Skin of body (tissue), 2 donors: ENCODE measurements around the gene WWOX. TPM values are rescaled to one million over a fixed set of nuclear protein-coding genes. Genes with fewer than 3 reads are reported as not detected.
"Not testable (repeated sequence)": the region's sequence is repeated elsewhere in the genome, so short reads cannot be mapped to it uniquely, and the experiment has no call there.

Source experiments
- DNase-seq: peaks from one replicate; lab custom pipeline; 2025; lab: John Stamatoyannopoulos, UW
- total RNA-seq: library from RNA; depleted of rRNA; stranded (reverse); fragments of >200 nt; gene quantifications from one replicate; pipeline ENCODE4 v1.2.3, GENCODE V29; 2014

The WWOX gene
- 30.5 TPM for total RNA-seq

GRCh38 chr16:78099271-78100111 lies at the start of gene WWOX:
Gene WWOX (plus strand): TSS chr16:78099654.
- peak; percentile 99 for DNase-seq

- DNase-seq = no peak
Observed at GRCh38 chr16:78050734-78051400, 48.6 kb upstream of the WWOX start.

GRCh38 chr16:78057803-78058564 lies 41.5 kb upstream of the WWOX start:
- DNase-seq = no peak

- not testable (repeated sequence) for DNase-seq
Observed at GRCh38 chr16:78059806-78060205, 39.6 kb upstream of the WWOX start.

- no peak for DNase-seq
Observed at GRCh38 chr16:78060295-78060694, 39.2 kb upstream of the WWOX start.

GRCh38 chr16:78060809-78061208 lies 38.6 kb upstream of the WWOX start:
- DNase-seq = no peak

- no peak for DNase-seq
Observed at GRCh38 chr16:78065319-78065718, 34.1 kb upstream of the WWOX start.

- DNase-seq = no peak
Observed at GRCh38 chr16:78069913-78070312, 29.5 kb upstream of the WWOX start.

- no peak for DNase-seq
Observed at GRCh38 chr16:78072275-78072674, 27.2 kb upstream of the WWOX start.

- no peak for DNase-seq
Observed at GRCh38 chr16:78075800-78076199, 23.7 kb upstream of the WWOX start.

GRCh38 chr16:78081341-78081740 lies 18.1 kb upstream of the WWOX start:
- DNase-seq = no peak

GRCh38 chr16:78091419-78091818 lies 8.0 kb upstream of the WWOX start:
- DNase-seq = no peak

- no peak for DNase-seq
Observed at GRCh38 chr16:78092758-78093157, 6.7 kb upstream of the WWOX start.

GRCh38 chr16:78094166-78094565 lies 5.3 kb upstream of the WWOX start:
- DNase-seq = no peak

- DNase-seq = no peak
Observed at GRCh38 chr16:78094998-78095397, 4.5 kb upstream of the WWOX start.

- DNase-seq = no peak
Observed at GRCh38 chr16:78096386-78096785, 3.1 kb upstream of the WWOX start.

- DNase-seq = no peak
Observed at GRCh38 chr16:78097548-78097947, 1.9 kb upstream of the WWOX start.

- DNase-seq = no peak
Observed at GRCh38 chr16:78098087-78098486, 1.4 kb upstream of the WWOX start.

- DNase-seq = no peak
Observed at GRCh38 chr16:78098595-78099270, 721 bp upstream of the WWOX start.

- no peak for DNase-seq
Observed at GRCh38 chr16:78100112-78100467, 636 bp downstream of the WWOX start.

GRCh38 chr16:78102122-78102660 lies 2.7 kb downstream of the WWOX start:
- no peak for DNase-seq
